T-cell (primary cell): ENCODE data around the gene INTS4. TPM values are rescaled to one million over a fixed set of nuclear protein-coding genes. Genes with fewer than 3 reads are reported as not detected.
"Not testable (repeated sequence)": the region's sequence is repeated elsewhere in the genome, so short reads cannot be mapped to it uniquely, and the experiment has no call there.

Experiments used
- ATAC-seq, 4 experiments: fragments of 200-7000 bp in 3 of 4; fragments of 150-1000 bp in 1 of 4; cut with Tn5 transposase; replicated peaks in 1 of 4; 1 replicate in 3 of 4; 2 replicates in 1 of 4; pipeline ENCODE4 v1.10.0; 2021; ENCODE audit warnings: moderate library complexity in 3 of 4, mild to moderate bottlenecking in 2 of 4, moderate number of reproducible peaks in 1 of 4
- CTCF ChIA-PET, 2 donors: fragments of 300-600 bp; sonication (Branson Sonifier 250); formaldehyde crosslinking; loops; one replicate each; lab custom pipeline; 2022; ENCODE audit warnings: antibody characterized with exemption in 2 of 2; lab: Charles Lee
- POLR2A ChIA-PET, 2 donors: fragments of 300-600 bp; sonication (Branson Sonifier 250); formaldehyde crosslinking; loops; one replicate each; lab custom pipeline; 2022; ENCODE audit warnings: antibody characterized with exemption in 2 of 2; lab: Charles Lee
- DNase-seq, 35 experiments: peaks; one replicate each; pipeline versions ENCODE4 v3.0.0 to v3.0.0-alpha.2; 2013 to 2023
- H3K27ac ChIP-seq: one replicate; pipeline ENCODE4 v1.5.1; 2013; ENCODE audit warnings: low read length
- H3K27me3 ChIP-seq, 2 experiments: replicated peaks in 1 of 2; 1 replicate in 1 of 2; 2 replicates in 1 of 2; pipeline versions ENCODE4 v1.6.1 to v1.7.0; 2013; ENCODE audit warnings: low read length in 1 of 2, mixed read lengths in 1 of 2; ENCODE audit not compliant: control insufficient read depth in 2 of 2, insufficient read depth in 2 of 2; ENCODE audit errors: extremely low read depth in 1 of 2
- H3K36me3 ChIP-seq, 2 donors: 1 replicate in 1 of 2; 2 replicates in 1 of 2; pipeline versions ENCODE4 v1.6.1 to v1.7.0; 2013; ENCODE audit warnings: low read length in 1 of 2; ENCODE audit not compliant: control insufficient read depth in 2 of 2, insufficient read depth in 1 of 2; ENCODE audit errors: extremely low read depth in 1 of 2
- H3K4me1 ChIP-seq, 2 experiments: 1 replicate in 1 of 2; 2 replicates in 1 of 2; pipeline versions ENCODE4 v1.6.1 to v1.7.0; 2013; ENCODE audit warnings: low read length in 2 of 2, mixed read lengths in 1 of 2; ENCODE audit not compliant: insufficient read depth in 2 of 2, control insufficient read depth in 1 of 2; ENCODE audit errors: extremely low read depth in 1 of 2
- H3K4me3 ChIP-seq, 2 donors: 1 replicate in 1 of 2; 2 replicates in 1 of 2; pipeline versions ENCODE4 v1.5.1 to v1.7.0; 2013; ENCODE audit warnings: mild to moderate bottlenecking in 2 of 2, low read length in 1 of 2, moderate library complexity in 1 of 2; ENCODE audit not compliant: control insufficient read depth in 1 of 2; ENCODE audit errors: extremely low read depth in 1 of 2
- H3K9me3 ChIP-seq: 2 replicates; pipeline ENCODE4 v1.7.0; 2013
- H3K27ac Mint-ChIP-seq, 2 donors: one replicate each; pipeline ENCODE4 v1.8.0; 2020 to 2021; ENCODE audit warnings: mild to moderate bottlenecking in 2 of 2, mixed read lengths in 2 of 2
- H3K27me3 Mint-ChIP-seq, 2 donors: one replicate each; pipeline ENCODE4 v1.8.0; 2021 to 2022; ENCODE audit warnings: mixed read lengths in 2 of 2
- H3K36me3 Mint-ChIP-seq: one replicate; pipeline ENCODE4 v1.8.0; 2021; ENCODE audit warnings: mixed read lengths
- H3K4me1 Mint-ChIP-seq, 3 donors: one replicate each; pipeline ENCODE4 v1.8.0; 2020 to 2022; ENCODE audit warnings: mixed read lengths in 3 of 3, mild to moderate bottlenecking in 1 of 3
- H3K4me3 Mint-ChIP-seq, 3 donors: one replicate each; pipeline ENCODE4 v1.8.0; 2020 to 2022; ENCODE audit warnings: mild to moderate bottlenecking in 3 of 3, mixed read lengths in 3 of 3, moderate library complexity in 3 of 3
- H3K9me3 Mint-ChIP-seq, 3 donors: one replicate each; pipeline ENCODE4 v1.8.0; 2020 to 2022; ENCODE audit warnings: mixed read lengths in 3 of 3
- WGBS: methylation state at CpG from one replicate; pipeline ENCODE4 v1.1.5; 2013; ENCODE audit warnings: missing lambda C conversion rate; ENCODE audit not compliant: insufficient coverage; 5-methylcytosine and 5-hydroxymethylcytosine counted together
- total RNA-seq, 35 experiments: library from RNA in 6 of 35; stranded (reverse) in 6 of 35; fragments of 120-200 nt in 1 of 35; gene quantifications; one replicate each; pipeline versions ENCODE4 v1.2.1 to v1.2.4 and lab custom pipeline; 2013 to 2026

INTS4 gene
- total RNA-seq, 5 donors from 2014 or later (not counting 1 experiment from before 2014, with no cell fraction given): 57.5 to 79.2 (median 62.6) TPM

DNA sequence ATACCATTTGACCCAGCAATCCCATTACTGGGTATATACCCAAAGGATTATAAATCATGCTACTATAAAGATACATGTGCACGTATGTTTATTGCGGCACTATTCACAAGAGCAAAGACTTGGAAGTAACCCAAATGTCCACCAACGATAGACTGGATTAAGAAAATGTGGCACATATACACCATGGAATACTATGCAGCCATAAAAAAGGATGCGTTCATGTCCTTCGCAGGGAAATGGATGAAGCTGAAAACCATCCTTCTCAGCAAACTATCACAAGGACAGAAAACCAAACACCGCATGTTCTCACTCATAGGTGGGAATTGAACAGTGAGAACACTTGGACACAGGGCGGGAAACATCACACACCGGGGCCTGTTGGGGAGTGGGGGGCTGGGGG lies 8.0 kb downstream of the INTS4 start:
- no CpG with 5 or more reads among the region's 8 CpGs for WGBS
- H3K27me3 Mint-ChIP-seq, ATAC-seq, H3K9me3 ChIP-seq, H3K4me3 ChIP-seq, H3K27ac ChIP-seq, H3K27ac Mint-ChIP-seq, POLR2A ChIA-PET, CTCF ChIA-PET, H3K27me3 ChIP-seq, H3K4me3 Mint-ChIP-seq, H3K4me1 ChIP-seq, H3K9me3 Mint-ChIP-seq, DNase-seq: not testable (repeated sequence)
- peaks cover 7 to 60% of the 10 kb centered on the region in 2 donors for H3K36me3 ChIP-seq
- H3K4me1 Mint-ChIP-seq: peaks cover 19 to 41% (median 30%) of the 10 kb centered on the region in 3 donors
- peaks cover 62% of the 10 kb centered on the region for H3K36me3 Mint-ChIP-seq

DNA sequence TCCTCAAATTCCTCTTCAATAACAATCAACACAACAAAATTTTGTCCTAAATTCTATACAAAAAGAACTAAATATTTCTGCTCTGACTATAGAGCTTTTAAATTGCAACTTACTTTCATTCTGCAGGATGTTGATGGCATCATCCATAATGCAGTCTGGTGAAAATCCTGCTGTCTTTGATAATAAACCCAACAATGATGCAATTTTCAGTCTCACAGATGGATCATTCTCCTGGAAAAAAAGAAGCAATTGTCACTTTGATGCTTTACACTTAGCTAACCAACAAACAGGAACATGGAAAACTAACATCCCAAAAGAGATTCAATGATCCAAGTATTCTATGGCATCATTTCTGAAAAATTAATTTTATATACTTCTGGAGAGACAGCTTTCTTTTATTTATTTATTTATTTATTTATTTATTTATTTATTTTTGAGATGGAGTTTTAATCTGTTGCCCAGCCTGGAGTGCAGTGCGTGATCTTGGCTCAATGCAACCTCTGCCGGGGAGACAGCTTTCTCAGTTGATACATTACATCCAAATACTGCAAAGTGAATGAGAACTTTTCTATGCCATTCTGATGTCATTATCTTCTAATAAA lies 13.0 kb downstream of the INTS4 start:
- no peaks in the 10 kb centered on the region for H3K27me3 ChIP-seq
- H3K36me3 ChIP-seq: peaks cover 7 to 54% of the 10 kb centered on the region in 2 donors
- no peak overlapping the region for H3K4me3 Mint-ChIP-seq
- ChIA-PET CTCF (interaction anchor here in 1 of 2 donors (1.0 kb wide), 1 partner anchor 583 kb away, joined by 3 read pairs; no protein-coding TSS in a partner anchor), POLR2A (interaction anchor here in 1 of 2 donors (0.5 kb wide), 1 partner anchor 12 kb away, joined by 3 read pairs; no protein-coding TSS in a partner anchor)
- peaks cover 57% of the 10 kb centered on the region for H3K36me3 Mint-ChIP-seq
- H3K27me3 Mint-ChIP-seq: no peaks in the 10 kb centered on the region
- peaks cover 17 to 29% (median 19%) of the 10 kb centered on the region in 3 donors for H3K4me1 Mint-ChIP-seq
- H3K27ac Mint-ChIP-seq: no peak overlapping the region
- no CpG with 5 or more reads among the region's 2 CpGs for WGBS
- no peaks in the 10 kb centered on the region for H3K9me3 Mint-ChIP-seq
- DNase-seq (no peak), ATAC-seq (no peak)
- no peaks in the 10 kb centered on the region for H3K9me3 ChIP-seq
- no peak overlapping the region for H3K4me3 ChIP-seq
- H3K4me1 ChIP-seq: no peaks in the 10 kb centered on the region
- no peak overlapping the region for H3K27ac ChIP-seq

DNA sequence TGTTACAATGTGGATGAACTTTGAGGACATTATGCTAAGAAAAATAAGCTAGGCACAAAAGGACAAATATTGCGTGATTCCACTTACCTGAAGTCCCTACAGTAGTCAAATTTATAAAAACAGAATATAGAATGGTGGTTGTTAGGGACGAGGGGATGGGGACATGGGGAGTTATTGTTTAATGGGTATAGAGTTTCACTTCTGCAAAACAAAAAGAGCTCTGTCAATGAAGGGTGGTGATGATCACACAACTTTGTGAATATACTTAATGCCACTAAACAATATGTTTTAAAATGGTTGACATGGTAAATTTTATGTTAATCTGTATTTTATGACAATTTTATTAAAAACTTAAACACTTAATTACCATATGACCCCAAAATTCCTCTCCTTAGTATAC lies 26.1 kb downstream of the INTS4 start:
- ATAC-seq (no peak), DNase-seq (no peak)
- H3K27me3 ChIP-seq: no peaks in the 10 kb centered on the region
- H3K27ac Mint-ChIP-seq: no peak overlapping the region
- CTCF ChIA-PET: no interaction called here
- H3K36me3 Mint-ChIP-seq: peaks cover 39% of the 10 kb centered on the region
- H3K4me1 Mint-ChIP-seq: no peaks in the 10 kb centered on the region
- no peaks in the 10 kb centered on the region for H3K4me1 ChIP-seq
- no peak overlapping the region for H3K4me3 Mint-ChIP-seq
- no peaks in the 10 kb centered on the region for H3K9me3 ChIP-seq
- H3K9me3 Mint-ChIP-seq: no peaks in the 10 kb centered on the region
- no peak overlapping the region for H3K4me3 ChIP-seq
- H3K27ac ChIP-seq: no peak overlapping the region
- peaks cover 0 to 7% of the 10 kb centered on the region in 2 donors for H3K36me3 ChIP-seq
- no peaks in the 10 kb centered on the region for H3K27me3 Mint-ChIP-seq
- no CpG with 5 or more reads among the region's 2 CpGs for WGBS
- POLR2A ChIA-PET: no interaction called here

DNA sequence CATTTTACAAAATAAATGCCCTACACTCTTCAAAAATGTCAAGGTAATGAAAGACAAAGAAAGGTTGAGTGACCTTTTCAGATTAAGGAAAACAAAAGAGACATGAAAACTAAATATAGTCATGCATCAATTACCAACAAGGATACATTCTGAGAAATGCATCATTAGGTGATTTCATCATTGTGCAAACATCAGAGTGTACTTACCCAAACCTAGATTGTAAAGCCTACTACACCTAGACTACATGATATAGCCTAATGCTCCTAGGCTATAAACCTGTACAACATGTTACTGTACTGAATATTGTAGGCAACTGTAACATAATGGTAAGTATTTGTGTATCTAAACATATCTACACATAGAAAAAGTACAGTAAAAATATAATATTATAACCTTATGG lies 26.7 kb downstream of the INTS4 start:
- Histone ChIP-seq H3K9me3 (no peaks in the 10 kb centered on the region), H3K4me3 (no peak overlapping the region), H3K4me1 (no peaks in the 10 kb centered on the region), H3K27ac (no peak overlapping the region), H3K27me3 (no peaks in the 10 kb centered on the region), H3K36me3 (peaks cover 0 to 7% of the 10 kb centered on the region in 2 donors)
- POLR2A ChIA-PET: no interaction called here
- Mint-ChIP-seq H3K9me3 (no peaks in the 10 kb centered on the region), H3K27me3 (no peaks in the 10 kb centered on the region), H3K4me1 (no peaks in the 10 kb centered on the region), H3K36me3 (peaks cover 33% of the 10 kb centered on the region), H3K4me3 (no peak overlapping the region), H3K27ac (no peak overlapping the region)
- no peak for ATAC-seq
- CTCF ChIA-PET: no interaction called here
- DNase-seq: no peak

DNA sequence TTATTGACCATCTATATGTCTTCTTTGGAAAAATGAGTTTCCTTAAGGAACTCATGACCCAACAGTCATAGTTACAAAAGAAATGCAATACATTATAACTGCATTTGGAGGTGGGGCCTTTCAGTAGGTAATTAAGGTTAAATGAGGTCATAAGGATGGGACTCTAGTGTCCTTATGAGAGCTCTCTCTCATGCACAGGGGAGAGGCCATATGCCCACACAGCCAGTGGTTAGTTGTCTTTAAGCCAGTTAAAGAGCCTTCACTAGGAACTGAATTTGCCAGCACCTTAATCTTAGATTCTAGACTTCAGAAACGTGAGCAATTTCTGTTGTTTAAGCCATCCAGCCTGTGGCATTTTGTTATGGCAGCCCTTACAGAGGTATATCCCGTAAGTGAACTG lies 27.3 kb downstream of the INTS4 start:
- DNase-seq (no peak), ATAC-seq (no peak)
- WGBS: no CpG with 5 or more reads among the region's 2 CpGs
- Mint-ChIP-seq H3K27me3 (no peaks in the 10 kb centered on the region), H3K9me3 (no peaks in the 10 kb centered on the region), H3K4me3 (no peak overlapping the region), H3K4me1 (no peaks in the 10 kb centered on the region), H3K36me3 (peaks cover 32% of the 10 kb centered on the region), H3K27ac (no peak overlapping the region)
- Histone ChIP-seq H3K4me1 (no peaks in the 10 kb centered on the region), H3K36me3 (peaks cover 0 to 7% of the 10 kb centered on the region in 2 donors), H3K9me3 (no peaks in the 10 kb centered on the region), H3K27me3 (no peaks in the 10 kb centered on the region), H3K27ac (no peak overlapping the region), H3K4me3 (no peak overlapping the region)
- ChIA-PET CTCF (no interaction called here), POLR2A (interaction anchor here in 1 of 2 donors (0.6 kb wide), 1 partner anchor 11 kb away, joined by 3 read pairs; no protein-coding TSS in a partner anchor)

DNA sequence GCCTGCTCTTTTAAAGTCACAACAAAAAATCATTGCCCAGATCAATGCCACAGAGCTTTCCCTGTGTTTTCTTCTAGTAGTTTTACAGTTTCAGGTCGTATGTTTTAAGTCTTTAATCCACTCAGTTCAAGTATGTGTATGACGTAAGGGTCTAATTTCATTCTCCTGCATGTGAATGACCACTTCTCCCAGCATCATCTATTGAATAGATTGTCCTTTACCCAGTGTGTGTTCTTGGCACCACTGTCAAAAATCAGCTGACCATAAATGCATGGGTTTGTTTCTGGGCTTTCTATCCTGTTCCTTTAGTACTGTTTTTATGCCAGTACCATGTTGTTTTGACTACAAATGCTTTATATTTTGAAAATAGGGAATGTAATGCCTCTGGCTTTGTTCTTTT lies 28.1 kb downstream of the INTS4 start:
- ChIA-PET CTCF (no interaction called here), POLR2A (interaction anchor here in 1 of 2 donors (0.6 kb wide), 1 partner anchor 12 kb away, joined by 3 read pairs; no protein-coding TSS in a partner anchor)
- Histone ChIP-seq H3K27me3 (no peaks in the 10 kb centered on the region), H3K9me3 (no peaks in the 10 kb centered on the region), H3K27ac (no peak overlapping the region), H3K4me3 (no peak overlapping the region), H3K36me3 (peaks cover 0 to 7% of the 10 kb centered on the region in 2 donors), H3K4me1 (no peaks in the 10 kb centered on the region)
- ATAC-seq (no peak), DNase-seq (no peak)
- no peak overlapping the region for H3K4me3 Mint-ChIP-seq
- H3K9me3 Mint-ChIP-seq: no peaks in the 10 kb centered on the region
- no CpG with 5 or more reads among the region's 2 CpGs for WGBS
- no peaks in the 10 kb centered on the region for H3K4me1 Mint-ChIP-seq
- H3K27ac Mint-ChIP-seq: no peak overlapping the region
- no peaks in the 10 kb centered on the region for H3K27me3 Mint-ChIP-seq
- peaks cover 35% of the 10 kb centered on the region for H3K36me3 Mint-ChIP-seq
